Activated CD8-positive, alpha-beta memory T cell treated with anti-CD3 and anti-CD28 coated beads, Interleukin-2, amount 50 U/mL, for 1 hour (primary cell): Measurements from ENCODE around the gene COX6A1.
"Not testable (repeated sequence)": the region's sequence is repeated elsewhere in the genome, so short reads cannot be mapped to it uniquely, and the experiment has no call there.

Experiments used
- DNase-seq: peaks from one replicate; pipeline ENCODE4 v3.0.0-alpha.2; 2020; ENCODE audit errors: extremely low read depth

The COX6A1 gene

GRCh38 chr12:120428597-120429229 is 9.2 kb upstream of the COX6A1 start:
- DNase-seq = no peak

- no peak for DNase-seq
Observed at GRCh38 chr12:120429368-120429767, 8.5 kb upstream of the COX6A1 start.

- no peak for DNase-seq
Observed at GRCh38 chr12:120432772-120433525, 5.0 kb upstream of the COX6A1 start.

GRCh38 chr12:120438495-120439198 is 734 bp downstream of the COX6A1 start:
- no peak for DNase-seq

GRCh38 chr12:120439646-120440247 is 1.8 kb downstream of the COX6A1 start:
- DNase-seq = peak; percentile 51

- no peak for DNase-seq
Observed at GRCh38 chr12:120444676-120445075, 6.8 kb downstream of the COX6A1 start.

- peak; percentile 58 for DNase-seq
Observed at GRCh38 chr12:120445911-120446843, 8.3 kb downstream of the COX6A1 start, which contains the start of the genes GATC and TRIAP1. TSS of gene GATC (plus strand) at chr12:120446444. CDS start at chr12:120446481, 37 bp downstream. TSS of gene TRIAP1 (minus strand) at chr12:120446384. CDS start at chr12:120446372, 12 bp downstream.

- DNase-seq = not testable (repeated sequence)
Observed at GRCh38 chr12:120446844-120447178, 8.9 kb downstream of the COX6A1 start.

GRCh38 chr12:120447992-120448391 is 10.1 kb downstream of the COX6A1 start:
- DNase-seq = no peak

- DNase-seq = not testable (repeated sequence)
Observed at GRCh38 chr12:120452524-120452923, 14.6 kb downstream of the COX6A1 start.

- DNase-seq = no peak
Observed at GRCh38 chr12:120453060-120453750, 15.3 kb downstream of the COX6A1 start.

GRCh38 chr12:120453977-120454376 is 16.1 kb downstream of the COX6A1 start:
- DNase-seq = no peak

GRCh38 chr12:120455302-120455701 is 17.4 kb downstream of the COX6A1 start:
- DNase-seq = no peak

- DNase-seq = no peak
Observed at GRCh38 chr12:120457133-120457532, 19.2 kb downstream of the COX6A1 start.

GRCh38 chr12:120460157-120460556 is 22.2 kb downstream of the COX6A1 start:
- DNase-seq = no peak

GRCh38 chr12:120462099-120462640 is 24.3 kb downstream of the COX6A1 start:
- DNase-seq = no peak

GRCh38 chr12:120463712-120464111 is 25.8 kb downstream of the COX6A1 start:
- DNase-seq = no peak

GRCh38 chr12:120465756-120466155 is 27.8 kb downstream of the COX6A1 start:
- no peak for DNase-seq

- DNase-seq = no peak
Observed at GRCh38 chr12:120466560-120467315, 28.8 kb downstream of the COX6A1 start.
